Astrocyte (in vitro differentiated cells and primary cell): ENCODE measurements around the gene CD300LF. TPM values are rescaled to one million over a fixed set of nuclear protein-coding genes. Genes with fewer than 3 reads are reported as not detected.

Experiments
- DNase-seq: peaks from one replicate; pipeline ENCODE4 v3.0.0-alpha.2; 2010; ENCODE audit warnings: low read depth
- FAIRE-seq: peaks from 2 replicates; lab custom pipeline; 2011; peaks lifted over from hg19 to GRCh38; lab: Jason Lieb, UNC
- H2AFZ ChIP-seq: 2 replicates; pipeline ENCODE4 v1.6.0; 2012; ENCODE audit warnings: low read depth, low read length, inconsistent platforms
- H3K27ac ChIP-seq: 2 replicates; pipeline ENCODE4 v1.5.1; 2011; ENCODE audit warnings: low read depth, low read length, inconsistent platforms
- H3K27me3 ChIP-seq: 2 replicates; pipeline ENCODE4 v1.6.0; 2011; ENCODE audit warnings: low read length, inconsistent platforms; ENCODE audit not compliant: insufficient read depth
- H3K36me3 ChIP-seq: 2 replicates; pipeline ENCODE4 v1.5.1; 2011; ENCODE audit warnings: low read length, inconsistent platforms; ENCODE audit not compliant: insufficient read depth
- H3K4me1 ChIP-seq: 2 replicates; pipeline ENCODE4 v1.5.1; 2011; ENCODE audit warnings: low read length, inconsistent platforms; ENCODE audit not compliant: insufficient read depth
- H3K4me2 ChIP-seq: 2 replicates; pipeline ENCODE4 v1.6.0; 2012; ENCODE audit warnings: low read length, inconsistent platforms
- H3K4me3 ChIP-seq: 2 replicates; pipeline ENCODE4 v1.5.1; 2011; ENCODE audit warnings: low read depth, mild to moderate bottlenecking, low read length, inconsistent platforms; ENCODE audit not compliant: insufficient read depth
- H3K79me2 ChIP-seq: 2 replicates; pipeline ENCODE4 v1.6.0; 2012; ENCODE audit warnings: mild to moderate bottlenecking, low read length, inconsistent platforms; ENCODE audit not compliant: insufficient read depth
- H3K9ac ChIP-seq: 2 replicates; pipeline ENCODE4 v1.6.0; 2012; ENCODE audit warnings: mild to moderate bottlenecking, low read length, inconsistent platforms
- H3K9me3 ChIP-seq: 2 replicates; pipeline ENCODE4 v1.5.1; 2012; ENCODE audit warnings: low read depth, mild to moderate bottlenecking, low read length, inconsistent platforms; ENCODE audit not compliant: insufficient read depth
- H4K20me1 ChIP-seq: 2 replicates; pipeline ENCODE4 v1.6.0; 2012; ENCODE audit warnings: low read length, inconsistent platforms; ENCODE audit not compliant: insufficient read depth
- H3K27ac Mint-ChIP-seq: one replicate; pipeline ENCODE4 v1.8.0; 2021; ENCODE audit warnings: mild to moderate bottlenecking, mixed read lengths; ENCODE audit not compliant: unreplicated experiment
- H3K27me3 Mint-ChIP-seq: one replicate; pipeline ENCODE4 v1.8.0; 2021; ENCODE audit warnings: low read depth, mixed read lengths; ENCODE audit not compliant: unreplicated experiment
- H3K36me3 Mint-ChIP-seq: one replicate; pipeline ENCODE4 v1.8.0; 2021; ENCODE audit warnings: low read depth, mixed read lengths; ENCODE audit not compliant: unreplicated experiment
- H3K4me1 Mint-ChIP-seq: one replicate; pipeline ENCODE4 v1.8.0; 2021; ENCODE audit warnings: low read depth, mixed read lengths; ENCODE audit not compliant: unreplicated experiment
- H3K4me3 Mint-ChIP-seq: one replicate; pipeline ENCODE4 v1.8.0; 2021; ENCODE audit warnings: mild to moderate bottlenecking, moderate library complexity, mixed read lengths; ENCODE audit not compliant: unreplicated experiment
- H3K9me3 Mint-ChIP-seq: one replicate; pipeline ENCODE4 v1.8.0; 2021; ENCODE audit warnings: mild to moderate bottlenecking, mixed read lengths; ENCODE audit not compliant: unreplicated experiment
- CTCF ChIP-seq: IDR thresholded peaks from 2 replicates; pipeline ENCODE4 v1.5.1; 2011; ENCODE audit warnings: low read depth, mild to moderate bottlenecking, inconsistent platforms, low read length, moderate library complexity; ENCODE audit not compliant: insufficient read depth
- EZH2 ChIP-seq: IDR thresholded peaks from 2 replicates; pipeline ENCODE4 v1.6.1; 2012; ENCODE audit warnings: mild to moderate bottlenecking, low read length, inconsistent platforms; ENCODE audit not compliant: insufficient read depth
- total RNA-seq: library from RNA; stranded (reverse); gene quantifications from 2 replicates; pipeline ENCODE4 v1.2.1, GENCODE V29; 2021

Gene CD300LF
- total RNA-seq, 1 donor from 2014 or later, result not detected

- H3K4me1 Mint-ChIP-seq, result peaks cover 21% of the 10 kb centered on the region
- peak overlapping the region; percentile 57 for H3K9ac ChIP-seq
- no peaks in the 10 kb centered on the region for H3K9me3 Mint-ChIP-seq
These were observed 37.8 kb upstream of the CD300LF start for GRCh38 chr17:74750327-74751069.

GRCh38 chr17:74750039-74750326 is 37.3 kb upstream of the CD300LF start:
- DNase-seq (no peak), FAIRE-seq (no peak)
- Mint-ChIP-seq H3K9me3 (no peaks in the 10 kb centered on the region), H3K36me3 (peaks cover 5% of the 10 kb centered on the region), H3K4me1 (peaks cover 21% of the 10 kb centered on the region), H3K27ac (peak overlapping the region; percentile 72), H3K27me3 (no peaks in the 10 kb centered on the region), H3K4me3 (peak overlapping the region; percentile 92)
- peaks cover 35% of the 10 kb centered on the region for H3K79me2 ChIP-seq
- H4K20me1 ChIP-seq, result peaks cover 25% of the 10 kb centered on the region
- H3K27ac ChIP-seq, result no peak overlapping the region
- no peaks in the 10 kb centered on the region for H3K27me3 ChIP-seq
- peak overlapping the region; percentile 57 for H3K9ac ChIP-seq
- H3K4me1 ChIP-seq, result peaks cover 12% of the 10 kb centered on the region
- TF ChIP-seq CTCF (no peak), EZH2 (peak; percentile 2)
- no peaks in the 10 kb centered on the region for H3K36me3 ChIP-seq
- H3K4me2 ChIP-seq, result peak overlapping the region; percentile 84
- H3K9me3 ChIP-seq, result no peaks in the 10 kb centered on the region
- peak overlapping the region; percentile 62 for H3K4me3 ChIP-seq
- peak overlapping the region; percentile 65 for H2AFZ ChIP-seq

More at GRCh38 chr17:74750327-74751069, 37.8 kb upstream of the CD300LF start:
- no peaks in the 10 kb centered on the region for H3K27me3 ChIP-seq
- H3K4me3 ChIP-seq, result peak overlapping the region; percentile 62
- peaks cover 35% of the 10 kb centered on the region for H3K79me2 ChIP-seq
- no peak for TF ChIP-seq EZH2
- no peak for TF ChIP-seq CTCF
- Mint-ChIP-seq H3K27me3 (no peaks in the 10 kb centered on the region), H3K36me3 (peaks cover 5% of the 10 kb centered on the region), H3K4me3 (peak overlapping the region; percentile 92), H3K27ac (no peak overlapping the region)
- H2AFZ ChIP-seq, result peak overlapping the region; percentile 65
- peaks cover 30% of the 10 kb centered on the region for H4K20me1 ChIP-seq
- H3K36me3 ChIP-seq, result no peaks in the 10 kb centered on the region
- peaks cover 12% of the 10 kb centered on the region for H3K4me1 ChIP-seq
- no peaks in the 10 kb centered on the region for H3K9me3 ChIP-seq
- DNase-seq (no peak), FAIRE-seq (no peak)
- no peak overlapping the region for H3K27ac ChIP-seq
- peak overlapping the region; percentile 84 for H3K4me2 ChIP-seq
